A549 (cell line): ENCODE results near the gene PAEP. TPM values are rescaled to one million over a fixed set of nuclear protein-coding genes. Genes with fewer than 3 reads are reported as not detected.

ENCODE experiments used
- ATAC-seq, 2 experiments: fragments of 200-7000 bp in 1 of 2; fragments of >200 bp in 1 of 2; cut with Nextera tagmentation in 1 of 2; cut with Tn5 transposase in 1 of 2; 3 replicates each; pipeline versions ENCODE4 v1.8.0 to v1.9.1; 2018 to 2020; ENCODE audit warnings: mild to moderate bottlenecking in 1 of 2, moderate library complexity in 1 of 2
- CTCF ChIA-PET: fragments of 300-600 bp; sonication (Branson Sonifier 250); formaldehyde crosslinking; extraction: SDS; loops from one replicate; lab custom pipeline; 2021; ENCODE audit warnings: antibody characterized with exemption, inconsistent platforms; lab: Yijun Ruan, JAX
- POLR2A ChIA-PET: fragments of 350-600 bp; formaldehyde crosslinking; extraction: SDS; loops from one replicate; lab custom pipeline; 2021; ENCODE audit warnings: antibody characterized with exemption, inconsistent platforms; lab: Yijun Ruan, JAX
- DNase-seq, 2 experiments: peaks; one replicate each; pipeline versions ENCODE4 v3.0.0 to v3.0.0-alpha.2; 2011 to 2016; ENCODE audit warnings: low read depth in 1 of 2, low spot score in 1 of 2
- FAIRE-seq: peaks from 2 replicates; lab custom pipeline; 2011; peaks lifted over from hg19 to GRCh38; lab: Jason Lieb, UNC
- H3K27ac ChIP-seq, 2 experiments: fragments of >200 bp; sonication (Bioruptor Twin); formaldehyde crosslinking; 3 replicates each; pipeline ENCODE4 v1.5.1; 2016 to 2017
- H3K4me1 ChIP-seq: fragments of >200 bp; sonication (Bioruptor Twin); formaldehyde crosslinking; 3 replicates; pipeline ENCODE4 v1.6.1; 2016
- H3K4me2 ChIP-seq: fragments of >200 bp; sonication (Bioruptor Twin); formaldehyde crosslinking; 3 replicates; pipeline ENCODE4 v1.6.1; 2016
- H3K4me3 ChIP-seq: fragments of >200 bp; sonication (Bioruptor Twin); formaldehyde crosslinking; 3 replicates; pipeline ENCODE4 v1.5.1; 2016
- H3K9me3 ChIP-seq: fragments of >200 bp; sonication (Bioruptor Twin); formaldehyde crosslinking; 3 replicates; pipeline ENCODE4 v1.6.1; 2016
- CBX2 ChIP-seq: fragments of 200-600 bp; sonication (generic); IDR thresholded peaks from 2 replicates; pipeline ENCODE4 v1.6.1; 2016; ENCODE audit warnings: low read depth, mild to moderate bottlenecking, borderline replicate concordance
- CBX8 ChIP-seq: fragments of 200-600 bp; sonication (generic); IDR thresholded peaks from 2 replicates; pipeline ENCODE4 v1.6.1; 2016
- CEBPB ChIP-seq, 2 experiments: fragments of >200 bp in 1 of 2; sonication (Bioruptor Twin) in 1 of 2; formaldehyde crosslinking in 1 of 2; IDR thresholded peaks; 2 replicates each; pipeline ENCODE4 v1.6.1; 2012 to 2016
- CHD2 ChIP-seq: fragments of 150-350 bp; IDR thresholded peaks from 2 replicates; pipeline ENCODE4 v1.6.1; 2014; ENCODE audit warnings: low read length; ENCODE audit not compliant: partially characterized antibody
- CHD4 ChIP-seq: fragments of 200-600 bp; sonication (generic); IDR thresholded peaks from 2 replicates; pipeline ENCODE4 v1.6.1; 2016; ENCODE audit warnings: antibody characterized with exemption, mild to moderate bottlenecking, borderline replicate concordance
- EHF ChIP-seq: fragments of 250-450 bp; sonication (Bioruptor Pico); IDR thresholded peaks from 2 replicates; pipeline ENCODE4 v1.5.0; 2020; ENCODE audit warnings: mild to moderate bottlenecking
- EHMT2 ChIP-seq: fragments of 200-600 bp; sonication (generic); IDR thresholded peaks from 2 replicates; pipeline ENCODE4 v1.6.1; 2016; ENCODE audit warnings: antibody characterized with exemption, low read depth, mild to moderate bottlenecking, moderate library complexity
- FOXS1 ChIP-seq: fragments of 250-450 bp; sonication (Bioruptor Pico); IDR thresholded peaks from 2 replicates; pipeline ENCODE4 v1.5.0; 2020; ENCODE audit warnings: mild to moderate bottlenecking, moderate library complexity
- GATA3 ChIP-seq: IDR thresholded peaks from 2 replicates; pipeline ENCODE4 v1.6.1; 2012; ENCODE audit warnings: borderline replicate concordance
- HDAC2 ChIP-seq: fragments of 200-600 bp; sonication (generic); IDR thresholded peaks from 2 replicates; pipeline ENCODE4 v1.6.1; 2016
- HEYL ChIP-seq: fragments of 250-450 bp; sonication (Bioruptor Pico); IDR thresholded peaks from 2 replicates; pipeline ENCODE4 v1.8.0; 2021; ENCODE audit warnings: mild to moderate bottlenecking, moderate library complexity
- HOXB13 ChIP-seq: fragments of 250-450 bp; sonication (Bioruptor Pico); IDR thresholded peaks from 2 replicates; pipeline ENCODE4 v1.5.0; 2020; ENCODE audit warnings: low read depth, mild to moderate bottlenecking, moderate library complexity
- JUN ChIP-seq, 2 experiments: fragments of >200 bp; sonication (Bioruptor Twin); formaldehyde crosslinking; IDR thresholded peaks; 2 replicates in 1 of 2; 3 replicates in 1 of 2; pipeline ENCODE4 v1.6.1; 2016 to 2017
- JUNB ChIP-seq: fragments of >200 bp; sonication (Bioruptor Twin); formaldehyde crosslinking; IDR thresholded peaks from 2 replicates; pipeline ENCODE4 v1.6.1; 2016
- KDM1A ChIP-seq: fragments of 200-600 bp; sonication (generic); IDR thresholded peaks from 2 replicates; pipeline ENCODE4 v1.6.1; 2016; ENCODE audit warnings: low read depth, mild to moderate bottlenecking
- MAZ ChIP-seq: fragments of 150-350 bp; IDR thresholded peaks from 2 replicates; pipeline ENCODE4 v1.6.1; 2014; ENCODE audit warnings: antibody characterized with exemption, low read depth, low read length, borderline replicate concordance
- MYC ChIP-seq: IDR thresholded peaks from 2 replicates; pipeline ENCODE4 v1.6.1; 2012; ENCODE audit warnings: mild to moderate bottlenecking, inconsistent platforms, low read length, improper control_type of control experiment, borderline replicate concordance
- NFE2L2 ChIP-seq: fragments of 150-350 bp; conservative IDR thresholded peaks from 2 replicates; pipeline ENCODE4 v1.6.1; 2014; ENCODE audit warnings: low read length
- NPAS2 ChIP-seq: fragments of 250-450 bp; sonication (Bioruptor Pico); IDR thresholded peaks from 2 replicates; pipeline ENCODE4 v1.8.0; 2022; ENCODE audit warnings: mild to moderate bottlenecking, moderate library complexity, borderline replicate concordance
- NR3C1 ChIP-seq: fragments of >200 bp; sonication (Bioruptor Twin); formaldehyde crosslinking; IDR thresholded peaks from 3 replicates; pipeline ENCODE4 v1.6.1; 2017
- RAD21 ChIP-seq, 2 experiments: fragments of >200 bp in 1 of 2; sonication (Bioruptor Twin) in 1 of 2; formaldehyde crosslinking in 1 of 2; IDR thresholded peaks in 1 of 2; conservative IDR thresholded peaks in 1 of 2; 2 replicates in 1 of 2; 3 replicates in 1 of 2; pipeline ENCODE4 v1.6.1; 2012 to 2018; ENCODE audit warnings: inconsistent platforms in 1 of 2
- RARB ChIP-seq: fragments of 250-450 bp; sonication (Bioruptor Pico); IDR thresholded peaks from 2 replicates; pipeline ENCODE4 v1.8.0; 2021; ENCODE audit warnings: mild to moderate bottlenecking, moderate library complexity
- RCOR1 ChIP-seq: fragments of 150-350 bp; IDR thresholded peaks from 2 replicates; pipeline ENCODE4 v1.6.1; 2014; ENCODE audit warnings: antibody characterized with exemption, low read length, low read depth
- RFX5 ChIP-seq: fragments of 450-650 bp; IDR thresholded peaks from 2 replicates; pipeline ENCODE4 v1.7.1; 2014; ENCODE audit warnings: antibody characterized with exemption, mild to moderate bottlenecking, moderate library complexity
- SMC3 ChIP-seq: fragments of >200 bp; sonication (Bioruptor Twin); formaldehyde crosslinking; IDR thresholded peaks from 3 replicates; pipeline ENCODE4 v1.6.1; 2018; ENCODE audit warnings: inconsistent platforms
- SREBF2 ChIP-seq: fragments of 450-650 bp; IDR thresholded peaks from 2 replicates; pipeline ENCODE4 v1.6.1; 2014; ENCODE audit warnings: mild to moderate bottlenecking, moderate library complexity
- TP53 ChIP-seq: fragments of 250-450 bp; sonication (Bioruptor Pico); IDR thresholded peaks from 2 replicates; pipeline ENCODE4 v1.5.0; 2021; ENCODE audit warnings: mild to moderate bottlenecking, moderate library complexity
- ZNF302 ChIP-seq: fragments of 250-450 bp; sonication (Bioruptor Pico); IDR thresholded peaks from 2 replicates; pipeline ENCODE4 v1.9.0; 2021; ENCODE audit warnings: inconsistent platforms, mild to moderate bottlenecking, moderate library complexity
- ZSCAN20 ChIP-seq: fragments of 250-450 bp; sonication (Bioruptor Pico); IDR thresholded peaks from 2 replicates; pipeline ENCODE4 v1.8.0; 2022; ENCODE audit warnings: mild to moderate bottlenecking, moderate library complexity
- WGBS: methylation state at CpG from one replicate; pipeline ENCODE4 v1.1.6; 2017; ENCODE audit errors: missing lambda C conversion rate; 5-methylcytosine and 5-hydroxymethylcytosine counted together
- polyA plus RNA-seq, 4 experiments: library from polyadenylated mRNA; depleted of rRNA in 3 of 4; stranded (reverse); fragments of >200 nt; fragmentation: RNase III in 1 of 4; extraction: RNeasy Plus Mini Kit Qiagen cat#74134 plus additional on column Dnase treatment in 1 of 4; gene quantifications; 2 replicates in 3 of 4; 3 replicates in 1 of 4; pipeline ENCODE4 v1.2.3, GENCODE V29; 2011 to 2017
- TF ChIP-seq, protein P1 (sequence below): IDR thresholded peaks from 2 replicates; pipeline ENCODE4 v1.6.1; 2012; ENCODE audit warnings: low read depth, borderline replicate concordance
- TF ChIP-seq, protein P2 (sequence below): fragments of 250-450 bp; sonication (Bioruptor Pico); IDR thresholded peaks from 2 replicates; pipeline ENCODE4 v1.5.0; 2020; ENCODE audit warnings: low read depth, mild to moderate bottlenecking, moderate library complexity
- TF ChIP-seq, protein P3 (sequence below): fragments of 250-450 bp; sonication (Bioruptor Pico); IDR thresholded peaks from 2 replicates; pipeline ENCODE4 v1.5.0; 2021; ENCODE audit warnings: mild to moderate bottlenecking, moderate library complexity, borderline replicate concordance
- TF ChIP-seq, protein P4 (sequence below): fragments of 200-600 bp; sonication (generic); IDR thresholded peaks from 2 replicates; pipeline ENCODE4 v1.6.1; 2016; ENCODE audit warnings: antibody characterized with exemption, mild to moderate bottlenecking, moderate library complexity

Gene PAEP
- polyA plus RNA-seq, 2 of the 4 experiments (the other 2 are of a cell fraction), result not detected

DNA sequence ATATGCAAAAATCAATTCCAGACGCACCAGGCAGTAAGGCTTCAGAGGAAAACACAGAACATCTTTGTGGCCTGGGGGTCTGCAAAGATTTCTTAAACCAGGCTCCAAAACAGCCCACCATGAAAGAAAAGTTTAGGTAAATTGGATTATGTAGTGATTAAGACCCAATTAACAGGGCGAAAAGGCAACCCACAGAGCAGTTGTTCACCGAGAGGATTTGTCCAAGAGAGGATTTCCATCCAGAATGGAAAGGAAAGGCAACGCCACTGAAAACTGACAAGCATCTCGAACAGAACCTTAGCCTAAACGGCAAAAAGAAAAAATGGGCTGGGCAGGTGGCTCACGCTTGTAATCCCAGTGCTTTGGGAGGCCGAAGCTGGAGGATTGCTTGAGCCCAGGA, 40.4 kb downstream of the PAEP start:
- FAIRE-seq, result no peak
- no peaks in the 10 kb centered on the region for H3K4me1 ChIP-seq
- no peak for DNase-seq
- WGBS, result 51% methylated on average over 8 of the region's 8 CpGs
- ATAC-seq, result no peak
- no peak overlapping the region for H3K27ac ChIP-seq
- CTCF ChIA-PET, result interaction anchor here (0.6 to 5.2 kb wide), 12 partner anchors 10 to 604 kb away, joined by 3 to 55 read pairs (median 4); a partner anchor contains a TSS
- no peak overlapping the region for H3K4me2 ChIP-seq
- no peak for TF ChIP-seq MYC
- TF ChIP-seq, protein P1, sequence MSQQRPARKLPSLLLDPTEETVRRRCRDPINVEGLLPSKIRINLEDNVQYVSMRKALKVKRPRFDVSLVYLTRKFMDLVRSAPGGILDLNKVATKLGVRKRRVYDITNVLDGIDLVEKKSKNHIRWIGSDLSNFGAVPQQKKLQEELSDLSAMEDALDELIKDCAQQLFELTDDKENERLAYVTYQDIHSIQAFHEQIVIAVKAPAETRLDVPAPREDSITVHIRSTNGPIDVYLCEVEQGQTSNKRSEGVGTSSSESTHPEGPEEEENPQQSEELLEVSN, result no peak
- TF ChIP-seq, protein P2, sequence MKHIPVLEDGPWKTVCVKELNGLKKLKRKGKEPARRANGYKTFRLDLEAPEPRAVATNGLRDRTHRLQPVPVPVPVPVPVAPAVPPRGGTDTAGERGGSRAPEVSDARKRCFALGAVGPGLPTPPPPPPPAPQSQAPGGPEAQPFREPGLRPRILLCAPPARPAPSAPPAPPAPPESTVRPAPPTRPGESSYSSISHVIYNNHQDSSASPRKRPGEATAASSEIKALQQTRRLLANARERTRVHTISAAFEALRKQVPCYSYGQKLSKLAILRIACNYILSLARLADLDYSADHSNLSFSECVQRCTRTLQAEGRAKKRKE (CRISPR knock-in tag), result no peak
- TF ChIP-seq RCOR1, result no peak
- TF ChIP-seq CBX2, result no peak
- no peak for TF ChIP-seq RFX5
- no peak for TF ChIP-seq GATA3
- TF ChIP-seq EHF (CRISPR knock-in tag), result no peak
- no peak for TF ChIP-seq ZSCAN20
- no peak for TF ChIP-seq CBX8
- no peak for TF ChIP-seq NFE2L2
- no peak for TF ChIP-seq MAZ
- no peak for TF ChIP-seq KDM1A
- no peak for TF ChIP-seq CHD2
- no peak for TF ChIP-seq JUN (IDR thresholded peaks at IDR 0.05)
- no peak for TF ChIP-seq JUNB
- no peak for TF ChIP-seq TP53 (CRISPR knock-in tag)
- TF ChIP-seq FOXS1 (CRISPR knock-in tag), result no peak
- no peak for TF ChIP-seq SMC3
- TF ChIP-seq ZNF302, result no peak
- no peak overlapping the region for H3K4me3 ChIP-seq
- H3K9me3 ChIP-seq, result no peaks in the 10 kb centered on the region
- POLR2A ChIA-PET, result no interaction called here

DNA sequence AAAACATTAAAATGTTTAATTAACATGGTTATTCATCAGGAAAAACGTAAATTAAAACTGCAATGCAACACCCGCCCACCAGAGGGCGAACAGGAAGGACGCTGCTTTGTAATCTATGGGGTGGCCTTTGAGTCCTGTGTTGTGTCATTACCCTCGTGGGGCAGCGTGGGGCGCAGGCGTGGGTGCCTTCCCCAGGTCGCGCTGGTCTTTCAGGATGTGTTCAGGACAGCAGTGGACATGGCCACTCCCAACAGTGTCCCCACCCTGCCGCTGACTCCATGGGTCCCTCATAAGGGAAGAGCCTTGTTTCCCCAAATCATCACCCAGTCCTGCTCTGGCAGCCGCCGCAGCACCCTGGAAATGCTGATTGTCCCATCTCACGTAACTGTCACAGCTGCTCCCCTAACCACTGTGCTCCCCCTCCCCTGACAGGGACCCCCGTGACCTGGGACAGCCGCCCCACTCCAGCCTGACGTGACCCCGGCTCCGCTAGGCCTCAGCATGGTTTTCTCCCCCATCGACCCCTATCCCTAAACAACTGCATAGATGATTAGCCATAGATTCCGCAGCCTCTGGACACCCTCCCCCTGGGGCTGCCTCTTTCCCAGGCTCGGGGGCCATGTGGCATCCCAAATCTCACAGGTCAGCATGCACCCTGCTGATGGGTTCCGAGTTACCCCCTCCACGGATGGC, 41.4 kb downstream of the PAEP start:
- no peak overlapping the region for H3K4me3 ChIP-seq
- no peak overlapping the region for H3K4me2 ChIP-seq
- H3K4me1 ChIP-seq, result no peaks in the 10 kb centered on the region
- FAIRE-seq (no peak), DNase-seq (peak; percentile 34 to 39), ATAC-seq (peak; percentile 54 to 69; a peak in 4 of 6 replicates)
- no peaks in the 10 kb centered on the region for H3K9me3 ChIP-seq
- H3K27ac ChIP-seq, result no peak overlapping the region
- ChIA-PET CTCF (interaction anchor here (0.5 to 5.2 kb wide), 45 partner anchors 7 to 675 kb away, joined by 3 to 55 read pairs (median 4); partner anchors contain the start of genes GLT6D1 and LCN9), POLR2A (no interaction called here)
- 50% methylated on average over 24 of the region's 24 CpGs for WGBS
- TF ChIP-seq JUNB (no peak), SMC3 (peak; percentile 41; the same call in 1 of the 3 replicates), NFE2L2 (no peak), RAD21 (conservative IDR thresholded peaks at IDR 0.05 in 1 of 2, IDR thresholded peaks at IDR 0.05 in 1 of 2) (peak in 1 of 2 experiments; percentile 39; a peak in 2 of 5 replicates), NR3C1 (no peak), RARB (CRISPR knock-in tag) (no peak), JUN (IDR thresholded peaks at IDR 0.05) (no peak), CBX2 (no peak), NPAS2 (CRISPR knock-in tag) (no peak), CEBPB (IDR thresholded peaks at IDR 0.05) (no peak), HOXB13 (no peak), CHD4 (no peak), CBX8 (no peak), HEYL (CRISPR knock-in tag) (no peak), CHD2 (no peak), HDAC2 (no peak), EHMT2 (no peak), SREBF2 (no peak)
- TF ChIP-seq, protein P3, sequence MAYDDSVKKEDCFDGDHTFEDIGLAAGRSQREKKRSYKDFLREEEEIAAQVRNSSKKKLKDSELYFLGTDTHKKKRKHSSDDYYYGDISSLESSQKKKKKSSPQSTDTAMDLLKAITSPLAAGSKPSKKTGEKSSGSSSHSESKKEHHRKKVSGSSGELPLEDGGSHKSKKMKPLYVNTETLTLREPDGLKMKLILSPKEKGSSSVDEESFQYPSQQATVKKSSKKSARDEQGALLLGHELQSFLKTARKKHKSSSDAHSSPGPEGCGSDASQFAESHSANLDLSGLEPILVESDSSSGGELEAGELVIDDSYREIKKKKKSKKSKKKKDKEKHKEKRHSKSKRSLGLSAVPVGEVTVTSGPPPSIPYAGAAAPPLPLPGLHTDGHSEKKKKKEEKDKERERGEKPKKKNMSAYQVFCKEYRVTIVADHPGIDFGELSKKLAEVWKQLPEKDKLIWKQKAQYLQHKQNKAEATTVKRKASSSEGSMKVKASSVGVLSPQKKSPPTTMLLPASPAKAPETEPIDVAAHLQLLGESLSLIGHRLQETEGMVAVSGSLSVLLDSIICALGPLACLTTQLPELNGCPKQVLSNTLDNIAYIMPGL (CRISPR knock-in tag), result no peak
- TF ChIP-seq, protein P4, sequence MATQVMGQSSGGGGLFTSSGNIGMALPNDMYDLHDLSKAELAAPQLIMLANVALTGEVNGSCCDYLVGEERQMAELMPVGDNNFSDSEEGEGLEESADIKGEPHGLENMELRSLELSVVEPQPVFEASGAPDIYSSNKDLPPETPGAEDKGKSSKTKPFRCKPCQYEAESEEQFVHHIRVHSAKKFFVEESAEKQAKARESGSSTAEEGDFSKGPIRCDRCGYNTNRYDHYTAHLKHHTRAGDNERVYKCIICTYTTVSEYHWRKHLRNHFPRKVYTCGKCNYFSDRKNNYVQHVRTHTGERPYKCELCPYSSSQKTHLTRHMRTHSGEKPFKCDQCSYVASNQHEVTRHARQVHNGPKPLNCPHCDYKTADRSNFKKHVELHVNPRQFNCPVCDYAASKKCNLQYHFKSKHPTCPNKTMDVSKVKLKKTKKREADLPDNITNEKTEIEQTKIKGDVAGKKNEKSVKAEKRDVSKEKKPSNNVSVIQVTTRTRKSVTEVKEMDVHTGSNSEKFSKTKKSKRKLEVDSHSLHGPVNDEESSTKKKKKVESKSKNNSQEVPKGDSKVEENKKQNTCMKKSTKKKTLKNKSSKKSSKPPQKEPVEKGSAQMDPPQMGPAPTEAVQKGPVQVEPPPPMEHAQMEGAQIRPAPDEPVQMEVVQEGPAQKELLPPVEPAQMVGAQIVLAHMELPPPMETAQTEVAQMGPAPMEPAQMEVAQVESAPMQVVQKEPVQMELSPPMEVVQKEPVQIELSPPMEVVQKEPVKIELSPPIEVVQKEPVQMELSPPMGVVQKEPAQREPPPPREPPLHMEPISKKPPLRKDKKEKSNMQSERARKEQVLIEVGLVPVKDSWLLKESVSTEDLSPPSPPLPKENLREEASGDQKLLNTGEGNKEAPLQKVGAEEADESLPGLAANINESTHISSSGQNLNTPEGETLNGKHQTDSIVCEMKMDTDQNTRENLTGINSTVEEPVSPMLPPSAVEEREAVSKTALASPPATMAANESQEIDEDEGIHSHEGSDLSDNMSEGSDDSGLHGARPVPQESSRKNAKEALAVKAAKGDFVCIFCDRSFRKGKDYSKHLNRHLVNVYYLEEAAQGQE, result no peak
